HepG2 (cell line): ENCODE data around the gene SRRT. TPM values are rescaled to one million over a fixed set of nuclear protein-coding genes. Genes with fewer than 3 reads are reported as not detected.

Experiments
- ARHGAP35 ChIP-seq: sonication (generic); formaldehyde crosslinking; IDR thresholded peaks from 2 replicates; pipeline ENCODE4 v1.9.0; 2022; ENCODE audit warnings: mild to moderate bottlenecking, inconsistent platforms, moderate library complexity, missing genetic modification reagents, borderline replicate concordance
- ATF2 ChIP-seq: sonication (generic); formaldehyde crosslinking; IDR thresholded peaks from 2 replicates; pipeline ENCODE4 v1.4.0; 2020; ENCODE audit warnings: missing genetic modification reagents
- BRF2 ChIP-seq: sonication (generic); formaldehyde crosslinking; IDR thresholded peaks from 2 replicates; pipeline ENCODE4 v1.8.1; 2022; ENCODE audit warnings: mild to moderate bottlenecking, missing genetic modification reagents
- CHD4 ChIP-seq: fragments of 200-600 bp; sonication (generic); IDR thresholded peaks from 2 replicates; pipeline ENCODE4 v1.7.0; 2017; ENCODE audit warnings: mild to moderate bottlenecking, low read length, borderline replicate concordance
- KLF12 ChIP-seq: sonication (generic); formaldehyde crosslinking; IDR thresholded peaks from 2 replicates; pipeline ENCODE4 v1.4.0; 2020; ENCODE audit warnings: missing genetic modification reagents, borderline replicate concordance
- KLF13 ChIP-seq: sonication (generic); formaldehyde crosslinking; IDR thresholded peaks from 2 replicates; pipeline ENCODE4 v1.4.0; 2020; ENCODE audit warnings: mild to moderate bottlenecking, missing genetic modification reagents
- MEF2D ChIP-seq: sonication (generic); formaldehyde crosslinking; IDR thresholded peaks from 2 replicates; pipeline ENCODE4 v1.5.1; 2020; ENCODE audit warnings: mild to moderate bottlenecking, missing genetic modification reagents
- NFATC3 ChIP-seq: sonication (generic); formaldehyde crosslinking; IDR thresholded peaks from 2 replicates; pipeline ENCODE4 v1.5.1; 2020; ENCODE audit warnings: mild to moderate bottlenecking, missing genetic modification reagents
- RFX5 ChIP-seq: IDR thresholded peaks from 2 replicates; pipeline ENCODE4 v1.6.1; 2011; ENCODE audit warnings: low read depth, low read length, improper control_type of control experiment
- TP53 ChIP-seq: sonication (generic); formaldehyde crosslinking; conservative IDR thresholded peaks from 2 replicates; pipeline ENCODE4 v1.4.0; 2020; ENCODE audit warnings: missing genetic modification reagents
- TRIM24 ChIP-seq: sonication (generic); formaldehyde crosslinking; IDR thresholded peaks from 2 replicates; pipeline ENCODE4 v1.8.0; 2022; ENCODE audit warnings: mild to moderate bottlenecking, missing genetic modification reagents
- YEATS4 ChIP-seq: sonication (generic); formaldehyde crosslinking; IDR thresholded peaks from 2 replicates; pipeline ENCODE4 v1.4.0; 2020; ENCODE audit warnings: missing genetic modification reagents, borderline replicate concordance
- ZNF18 ChIP-seq: sonication (generic); formaldehyde crosslinking; IDR thresholded peaks from 2 replicates; pipeline ENCODE4 v1.8.0; 2022; ENCODE audit warnings: mild to moderate bottlenecking, missing genetic modification reagents; ENCODE audit not compliant: insufficient replicate concordance
- ZNF343 ChIP-seq: sonication (generic); formaldehyde crosslinking; IDR thresholded peaks from 2 replicates; pipeline ENCODE4 v1.4.0; 2020; ENCODE audit warnings: mild to moderate bottlenecking, missing genetic modification reagents
- ZNF704 ChIP-seq: sonication (generic); formaldehyde crosslinking; IDR thresholded peaks from 2 replicates; pipeline ENCODE4 v1.8.1; 2023; ENCODE audit warnings: mild to moderate bottlenecking, inconsistent platforms, moderate library complexity, missing genetic modification reagents, borderline replicate concordance
- ZNF740 ChIP-seq: sonication (generic); formaldehyde crosslinking; IDR thresholded peaks from 2 replicates; pipeline ENCODE4 v1.4.0; 2020; ENCODE audit warnings: missing genetic modification reagents
- ZNF784 ChIP-seq: sonication (generic); formaldehyde crosslinking; IDR thresholded peaks from 2 replicates; pipeline ENCODE4 v1.5.1; 2020; ENCODE audit warnings: missing genetic modification reagents, mild to moderate bottlenecking, borderline replicate concordance
- ZNF839 ChIP-seq: sonication (generic); formaldehyde crosslinking; IDR thresholded peaks from 2 replicates; pipeline ENCODE4 v1.4.0; 2020; ENCODE audit warnings: missing genetic modification reagents, mild to moderate bottlenecking, borderline replicate concordance
- ZSCAN21 ChIP-seq: sonication (generic); formaldehyde crosslinking; IDR thresholded peaks from 2 replicates; pipeline ENCODE4 v1.8.0; 2022; ENCODE audit warnings: mild to moderate bottlenecking, missing genetic modification reagents, moderate library complexity, borderline replicate concordance
- polyA plus RNA-seq, 8 experiments: library from polyadenylated mRNA; depleted of rRNA in 3 of 8; stranded (reverse) in 7 of 8; unstranded in 1 of 8; fragments of >200 nt; fragmentation: Illumina TruSeq in 4 of 8; extraction: Trizol in 4 of 8; gene quantifications; 2 replicates each; pipeline versions ENCODE4 v1.2.1 to v1.2.3, GENCODE V29; 2011 to 2016; ENCODE audit warnings: low read depth in 4 of 8, missing spikeins in 1 of 8, mixed read lengths in 1 of 8; ENCODE audit not compliant: insufficient read depth in 1 of 8
- total RNA-seq, 5 experiments: library from RNA; depleted of rRNA; stranded (reverse); fragments of >200 nt; fragmentation: Illumina TruSeq; extraction: Trizol; gene quantifications; 2 replicates each; pipeline ENCODE4 v1.2.3, GENCODE V29; 2016; ENCODE audit warnings: low read depth in 1 of 5

SRRT gene
- total and polyA plus RNA-seq, 2 of the 13 experiments (the other 11 are each of a cell fraction or from before 2014, with no cell fraction given): 26.2 to 106 TPM

GRCh38 chr7:100827330-100828226 lies 47.3 kb upstream of the SRRT start, which contains the start of gene EPHB4 (continued):
- TF ChIP-seq ZNF784: peak; percentile 73; the same call in 1 of the 2 replicates
- 0 out of 2 replicates have a peak, but pooled peaks have one; percentile 60 for TF ChIP-seq KLF13 (CRISPR knock-in tag)
- TF ChIP-seq MEF2D (CRISPR knock-in tag): peak; percentile 27; the same call in 1 of the 2 replicates
- peak; percentile 53; the same call in 1 of the 2 replicates for TF ChIP-seq ARHGAP35 (CRISPR knock-in tag)
- TF ChIP-seq BRF2 (CRISPR knock-in tag): no peak
- TF ChIP-seq NFATC3: 0 out of 2 replicates have a peak, but pooled peaks have one; percentile 56
- TF ChIP-seq ZNF18 (CRISPR knock-in tag): peak; percentile 49
- TF ChIP-seq ZNF740 (CRISPR knock-in tag): 0 out of 2 replicates have a peak, but pooled peaks have one; percentile 27
- TF ChIP-seq ZNF343: no peak
- TF ChIP-seq TRIM24 (CRISPR knock-in tag): no peak
- TF ChIP-seq CHD4: peak; percentile 68; the same call in 1 of the 2 replicates
- no peak for TF ChIP-seq RFX5
- no peak; the same call in 1 of the 2 replicates for TF ChIP-seq KLF12
- peak; percentile 60; the same call in 1 of the 2 replicates for TF ChIP-seq TP53 (CRISPR knock-in tag)
- 0 out of 2 replicates have a peak, but pooled peaks have one; percentile 30 for TF ChIP-seq ZNF704 (CRISPR knock-in tag)
- TF ChIP-seq YEATS4 (CRISPR knock-in tag): peak; percentile 67
- peak; percentile 25; the same call in 1 of the 2 replicates for TF ChIP-seq ZSCAN21 (CRISPR knock-in tag)
- 0 out of 2 replicates have a peak, but pooled peaks have one; percentile 24 for TF ChIP-seq ATF2
- 0 out of 2 replicates have a peak, but pooled peaks have one; percentile 26 for TF ChIP-seq ZNF839 (CRISPR knock-in tag)
